NCI-H2081 treated with DMSO at 0.1 percent for 48 hours (cell line): ENCODE data around the gene FNDC1.
A peak's percentile ranks its signal among the peaks of the same experiment; 100 is the strongest.

ENCODE experiments used
- DNase-seq: peaks from one replicate; lab custom pipeline; 2025; lab: John Stamatoyannopoulos, UW

FNDC1 gene

DNA sequence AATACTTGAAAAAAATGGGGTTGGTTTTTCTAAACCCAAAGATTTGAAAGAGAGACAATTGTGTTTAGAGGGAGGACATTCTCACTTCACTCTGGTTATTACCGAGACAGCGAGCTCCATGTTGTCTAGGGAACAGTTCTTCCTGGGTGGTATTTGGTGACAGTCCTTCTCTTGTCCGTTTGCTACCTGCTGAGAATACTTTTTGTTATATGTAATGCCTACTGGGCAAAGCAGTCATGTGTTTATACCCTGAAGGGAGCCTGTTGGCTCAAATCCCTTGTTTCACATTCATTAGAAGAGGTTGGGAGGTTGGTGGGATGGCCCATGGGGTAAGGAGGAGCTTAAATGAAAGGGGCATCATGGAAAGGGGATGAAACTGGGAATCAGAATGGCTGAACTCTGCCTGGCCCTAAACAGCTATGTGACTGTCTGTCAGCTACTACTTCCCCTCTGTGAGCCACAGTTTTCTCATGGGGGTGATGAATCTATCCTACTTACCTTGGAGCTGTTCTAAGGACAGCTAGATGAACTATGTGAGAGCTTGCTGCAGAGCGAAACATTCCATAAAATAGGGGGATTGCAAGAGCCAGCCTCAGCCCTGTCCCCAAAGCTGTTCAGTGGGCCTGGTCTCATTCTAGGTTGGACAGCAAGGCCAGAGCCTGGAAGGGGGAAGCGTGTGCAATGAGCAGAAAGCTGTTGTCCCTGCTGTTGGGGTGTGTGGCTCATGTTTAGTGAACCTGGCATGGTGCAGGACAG, 43.5 kb downstream of the FNDC1 start:
- no peak for DNase-seq

DNA sequence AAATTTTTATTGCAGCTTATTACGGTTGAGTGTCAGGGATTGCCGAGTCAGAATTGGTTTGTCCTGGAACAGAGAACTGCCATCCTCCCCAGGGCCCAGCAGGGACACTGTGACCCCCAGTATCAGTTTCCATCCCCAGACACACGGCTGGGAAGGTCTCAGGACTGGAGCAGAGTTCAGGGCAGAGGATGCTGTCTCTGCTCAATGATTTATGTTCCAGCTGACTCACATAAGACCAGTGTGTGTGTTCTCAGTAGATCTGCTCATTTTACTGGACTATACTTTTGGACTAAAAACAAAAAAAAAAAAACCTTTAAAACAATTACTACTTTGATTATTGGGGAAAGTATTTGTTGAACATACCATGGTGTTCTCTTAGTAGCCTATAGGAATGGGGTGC, 44.2 kb downstream of the FNDC1 start:
- no peak for DNase-seq

DNA sequence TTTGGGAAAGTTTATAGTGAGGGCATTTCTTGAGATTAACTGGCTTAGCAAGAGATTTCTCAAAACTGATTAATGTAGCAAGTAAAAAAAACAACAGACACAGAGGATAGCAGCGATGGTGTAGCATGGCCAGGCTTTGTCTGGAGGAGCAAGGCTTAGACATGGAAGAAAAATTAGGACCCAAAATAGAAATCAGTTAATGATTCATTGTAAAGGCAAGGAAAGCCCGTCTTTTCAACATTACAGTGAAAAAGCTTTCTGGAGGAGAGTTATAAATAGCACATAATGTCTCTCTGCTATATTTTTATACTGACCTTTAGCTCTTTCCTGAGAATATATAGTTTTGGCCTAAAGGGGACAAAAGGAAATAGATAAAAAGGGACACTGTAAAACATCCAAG, 45.1 kb downstream of the FNDC1 start:
- no peak for DNase-seq

DNA sequence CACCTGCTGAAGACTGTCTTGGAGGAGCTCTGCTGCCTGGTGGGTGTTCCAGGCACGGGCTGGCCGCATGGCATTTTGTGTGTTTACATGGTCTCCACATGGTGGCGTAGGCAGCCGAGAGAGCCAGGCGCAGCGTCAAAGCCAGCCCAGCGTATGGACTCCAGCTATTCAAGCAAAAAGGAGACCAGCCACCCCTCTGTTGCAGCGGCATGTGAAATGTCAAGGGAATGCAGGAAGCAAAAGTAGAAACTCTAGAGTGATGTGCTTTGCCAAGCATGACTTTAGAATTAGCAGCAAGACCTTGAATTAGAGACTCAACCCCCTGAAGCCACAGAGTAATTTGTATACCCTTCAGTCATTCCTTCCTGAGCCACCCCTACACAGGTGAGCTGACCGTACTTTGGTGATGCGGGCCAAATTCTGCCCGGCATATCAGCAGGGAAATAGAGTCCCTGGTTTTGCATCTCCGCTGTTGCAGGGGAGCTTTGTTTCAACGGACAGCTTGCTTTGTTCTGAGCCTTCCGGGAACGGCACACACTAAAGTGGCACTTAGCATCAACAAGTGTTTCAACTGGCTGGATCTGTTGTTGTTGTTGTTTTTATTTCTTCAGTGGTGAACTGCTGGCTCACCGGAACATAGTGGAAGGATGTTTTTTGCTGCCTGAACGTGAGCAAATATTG, 48.5 kb downstream of the FNDC1 start:
- no peak for DNase-seq

DNA sequence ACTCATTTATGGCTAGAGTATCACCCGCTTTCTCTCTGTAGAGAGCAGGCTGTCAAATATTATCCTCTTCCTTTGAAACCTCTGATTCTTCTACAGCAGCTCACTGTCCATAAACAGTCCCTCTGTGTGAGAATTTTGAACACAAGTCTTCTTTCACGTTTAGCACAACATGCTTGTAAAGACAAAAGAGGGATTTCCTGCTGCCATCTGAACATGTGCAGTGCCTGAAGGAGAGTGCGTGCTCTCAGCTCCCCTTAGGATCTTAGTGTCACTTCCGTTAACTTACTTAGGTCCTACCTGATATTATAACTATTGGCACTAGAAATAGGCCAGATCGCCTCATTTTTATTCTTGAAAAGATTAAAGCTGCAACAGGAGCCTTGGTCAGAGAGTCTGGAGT, 50.9 kb downstream of the FNDC1 start:
- no peak for DNase-seq

DNA sequence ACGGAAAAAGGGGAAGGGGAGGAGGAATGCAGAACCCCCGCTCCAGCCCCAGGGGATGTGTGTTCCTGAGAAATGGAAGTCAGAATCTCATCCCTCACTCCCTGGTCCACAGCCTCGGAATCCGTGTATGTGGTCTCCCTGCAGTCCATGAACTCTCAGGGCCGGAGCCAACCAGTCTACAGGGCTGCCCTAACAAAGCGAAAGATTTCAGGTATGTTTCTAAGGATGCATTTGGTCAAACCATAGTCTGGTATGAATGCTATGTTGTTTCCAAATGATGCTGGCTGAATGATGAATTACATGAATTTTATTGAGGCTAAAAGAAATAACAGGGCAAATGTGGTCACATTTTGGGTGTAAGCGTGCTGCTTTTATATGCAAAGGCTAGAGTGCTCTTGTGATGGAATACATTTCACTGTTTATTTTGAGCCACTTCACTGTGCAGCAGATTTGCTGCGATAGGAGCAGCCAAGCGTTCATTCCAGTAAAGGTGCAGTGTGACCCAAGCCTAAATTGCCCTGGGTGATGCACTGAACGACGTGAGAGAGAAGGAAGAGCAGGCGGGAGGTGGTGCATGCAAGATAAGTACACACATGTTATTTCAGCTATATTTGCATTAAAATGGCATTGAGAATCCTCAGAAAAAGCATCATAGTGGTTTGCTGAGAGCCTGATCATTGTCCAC, 52.4 kb downstream of the FNDC1 start:
- DNase-seq = no peak

DNA sequence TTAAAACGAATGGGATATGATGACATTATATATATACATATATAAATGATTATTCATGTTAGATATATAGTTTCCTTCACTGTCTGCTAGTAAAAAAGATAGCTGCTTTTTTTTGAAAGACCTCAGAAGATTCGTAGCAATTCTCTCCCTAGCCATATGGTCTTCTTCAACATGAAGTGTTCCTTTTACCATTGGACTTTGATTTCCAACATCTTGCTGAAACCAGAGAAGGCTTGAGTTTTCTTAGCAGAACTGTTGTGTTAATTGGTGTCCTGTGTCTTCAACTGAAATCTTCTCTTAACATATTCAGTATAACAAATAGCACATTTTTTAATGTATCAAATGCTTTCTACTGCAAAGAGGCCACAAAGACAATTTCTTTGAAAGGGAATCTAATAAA, 55.3 kb downstream of the FNDC1 start:
- DNase-seq = no peak

DNA sequence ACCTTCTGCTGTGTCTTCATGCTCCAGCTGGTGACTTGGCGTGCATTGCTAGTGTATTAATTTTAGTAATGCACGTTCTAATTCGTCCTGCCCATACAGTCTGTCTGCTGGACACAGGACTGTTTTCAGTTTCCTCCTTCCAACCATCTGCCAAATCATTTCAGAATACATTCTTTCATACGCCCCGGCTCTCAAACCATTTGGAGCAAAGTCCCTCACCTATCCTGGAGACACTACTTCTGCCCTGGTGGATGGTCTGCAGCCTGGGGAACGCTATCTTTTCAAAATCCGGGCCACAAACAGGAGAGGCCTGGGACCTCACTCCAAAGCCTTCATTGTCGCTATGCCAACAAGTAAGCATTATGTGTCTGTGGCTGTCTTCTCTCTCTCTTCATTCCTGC, 60.5 kb downstream of the FNDC1 start:
- DNase-seq = no peak

DNA sequence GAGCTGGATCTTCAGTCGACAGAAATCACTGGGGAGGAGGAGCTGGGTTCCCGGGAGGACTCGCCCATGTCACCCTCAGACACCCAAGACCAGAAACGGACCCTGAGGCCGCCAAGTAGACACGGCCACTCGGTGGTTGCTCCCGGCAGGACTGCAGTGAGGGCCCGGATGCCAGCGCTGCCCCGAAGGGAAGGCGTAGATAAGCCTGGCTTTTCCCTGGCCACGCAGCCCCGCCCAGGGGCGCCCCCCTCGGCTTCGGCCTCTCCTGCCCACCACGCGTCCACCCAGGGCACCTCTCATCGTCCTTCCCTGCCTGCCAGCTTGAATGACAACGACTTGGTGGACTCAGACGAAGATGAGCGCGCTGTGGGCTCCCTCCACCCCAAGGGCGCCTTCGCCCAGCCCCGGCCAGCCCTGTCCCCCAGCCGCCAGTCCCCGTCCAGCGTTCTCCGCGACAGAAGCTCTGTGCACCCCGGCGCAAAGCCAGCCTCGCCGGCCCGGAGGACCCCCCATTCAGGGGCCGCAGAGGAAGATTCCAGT, 63.0 kb downstream of the FNDC1 start:
- DNase-seq = no peak

DNA sequence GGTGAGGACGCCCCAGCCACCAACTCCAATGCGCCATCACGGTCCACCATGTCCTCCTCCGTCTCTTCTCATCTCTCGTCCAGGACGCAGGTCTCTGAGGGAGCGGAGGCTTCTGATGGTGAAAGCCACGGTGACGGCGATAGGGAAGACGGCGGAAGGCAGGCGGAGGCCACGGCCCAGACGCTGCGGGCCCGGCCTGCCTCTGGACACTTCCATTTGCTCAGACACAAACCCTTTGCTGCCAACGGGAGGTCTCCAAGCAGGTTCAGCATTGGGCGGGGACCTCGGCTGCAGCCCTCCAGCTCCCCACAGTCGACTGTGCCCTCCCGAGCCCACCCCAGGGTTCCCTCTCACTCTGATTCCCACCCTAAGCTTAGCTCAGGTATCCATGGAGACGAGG, 63.6 kb downstream of the FNDC1 start:
- no peak for DNase-seq

DNA sequence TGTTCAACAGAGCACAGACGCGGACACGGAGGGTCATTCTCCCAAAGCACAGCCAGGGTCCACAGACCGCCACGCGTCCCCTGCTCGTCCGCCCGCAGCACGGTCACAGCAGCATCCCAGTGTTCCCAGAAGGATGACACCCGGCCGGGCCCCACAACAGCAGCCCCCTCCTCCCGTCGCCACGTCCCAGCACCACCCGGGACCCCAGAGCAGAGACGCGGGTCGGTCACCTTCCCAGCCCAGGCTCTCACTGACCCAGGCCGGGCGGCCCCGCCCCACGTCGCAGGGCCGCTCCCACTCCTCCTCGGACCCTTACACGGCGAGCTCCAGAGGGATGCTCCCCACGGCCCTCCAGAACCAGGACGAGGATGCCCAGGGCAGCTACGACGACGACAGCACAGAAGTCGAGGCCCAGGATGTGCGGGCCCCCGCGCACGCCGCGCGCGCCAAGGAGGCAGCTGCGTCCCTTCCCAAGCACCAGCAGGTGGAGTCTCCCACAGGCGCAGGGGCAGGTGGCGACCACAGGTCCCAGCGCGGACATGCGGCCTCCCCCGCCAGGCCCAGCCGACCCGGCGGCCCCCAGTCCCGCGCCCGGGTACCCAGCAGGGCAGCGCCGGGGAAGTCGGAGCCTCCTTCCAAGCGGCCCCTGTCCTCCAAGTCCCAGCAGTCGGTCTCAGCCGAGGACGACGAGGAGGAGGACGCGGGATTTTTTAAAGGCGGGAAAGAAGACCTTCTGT, 64.3 kb downstream of the FNDC1 start:
- DNase-seq = no peak

DNA sequence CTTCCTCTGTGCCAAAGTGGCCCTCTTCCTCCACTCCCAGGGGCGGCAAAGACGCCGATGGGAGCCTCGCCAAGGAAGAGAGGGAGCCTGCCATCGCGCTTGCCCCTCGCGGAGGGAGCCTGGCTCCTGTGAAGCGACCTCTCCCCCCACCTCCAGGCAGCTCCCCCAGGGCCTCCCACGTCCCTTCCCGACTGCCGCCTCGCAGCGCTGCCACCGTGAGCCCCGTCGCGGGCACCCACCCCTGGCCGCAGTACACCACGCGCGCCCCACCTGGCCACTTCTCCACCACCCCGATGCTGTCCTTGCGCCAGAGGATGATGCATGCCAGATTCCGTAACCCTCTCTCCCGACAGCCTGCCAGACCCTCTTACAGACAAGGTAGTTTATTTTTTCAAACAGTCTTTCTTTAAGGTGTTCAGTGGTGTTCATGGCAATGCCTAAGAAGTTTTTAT, 64.9 kb downstream of the FNDC1 start:
- no peak for DNase-seq

DNA sequence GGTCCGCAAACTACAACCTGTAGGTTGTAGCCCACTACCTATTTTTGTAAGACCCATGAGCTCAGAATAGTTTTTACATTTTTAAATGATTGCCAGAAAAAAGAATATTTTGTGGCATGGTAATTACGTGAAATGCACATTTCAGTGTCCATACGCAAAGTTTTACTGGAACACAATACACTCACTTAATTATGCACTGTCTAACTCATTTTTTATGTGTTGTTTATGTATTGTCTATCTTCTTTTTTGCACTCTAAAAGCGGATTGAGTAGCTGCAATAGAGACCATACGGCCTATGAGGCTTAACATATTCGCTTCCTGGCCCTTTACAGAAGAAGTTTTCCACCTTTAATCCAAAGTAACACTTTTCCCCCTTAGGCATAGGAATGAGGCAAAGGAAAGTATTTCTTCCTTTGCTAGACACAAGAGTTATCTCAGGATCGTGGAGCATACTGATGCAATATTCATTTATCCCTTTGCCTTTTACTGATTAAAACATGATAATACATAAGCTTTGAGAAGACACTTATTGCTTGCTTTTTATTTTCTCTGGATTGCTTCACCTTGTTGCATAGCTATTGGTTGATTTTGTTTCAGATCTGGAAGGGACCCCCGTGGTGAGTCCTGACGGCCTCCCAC, 69.8 kb downstream of the FNDC1 start:
- DNase-seq = no peak

DNA sequence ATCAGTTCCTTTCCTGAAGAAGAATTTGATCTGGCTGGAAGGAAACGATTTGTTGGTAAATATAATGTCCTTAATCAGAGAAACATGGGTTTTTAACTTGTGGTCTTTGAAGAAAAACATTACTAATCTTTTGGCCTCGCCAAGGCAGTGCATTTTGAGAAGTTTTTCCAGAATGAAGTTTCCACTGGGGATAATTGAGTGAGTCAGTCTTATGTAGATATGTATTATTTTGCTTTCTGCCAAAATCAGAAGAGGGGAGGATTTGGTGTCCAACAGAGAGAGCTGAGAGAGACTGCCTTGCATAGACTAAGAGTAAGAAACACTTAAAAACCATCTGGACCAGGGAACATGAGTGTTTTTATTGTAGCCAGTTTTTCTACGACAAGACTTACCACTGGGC, 79.9 kb downstream of the FNDC1 start:
- no peak for DNase-seq

DNA sequence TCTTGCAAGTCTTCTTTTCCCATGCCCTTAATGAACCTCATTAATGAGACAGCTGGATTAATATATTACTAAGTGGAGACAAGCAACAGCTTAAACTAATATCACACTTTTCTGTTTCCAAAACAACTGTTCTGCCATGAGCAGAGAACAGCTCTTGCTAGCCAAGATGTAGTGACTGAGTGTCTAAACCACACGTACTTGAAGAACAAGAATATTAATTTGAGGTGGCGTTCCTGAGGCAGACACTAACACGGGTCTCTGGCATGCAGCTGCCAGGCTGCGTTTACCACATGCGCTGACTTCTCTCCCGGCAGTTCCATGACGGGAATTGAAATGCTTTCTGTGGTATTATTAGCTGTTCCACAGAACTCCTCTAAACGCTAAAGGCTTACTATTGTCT, 80.6 kb downstream of the FNDC1 start:
- no peak for DNase-seq

DNA sequence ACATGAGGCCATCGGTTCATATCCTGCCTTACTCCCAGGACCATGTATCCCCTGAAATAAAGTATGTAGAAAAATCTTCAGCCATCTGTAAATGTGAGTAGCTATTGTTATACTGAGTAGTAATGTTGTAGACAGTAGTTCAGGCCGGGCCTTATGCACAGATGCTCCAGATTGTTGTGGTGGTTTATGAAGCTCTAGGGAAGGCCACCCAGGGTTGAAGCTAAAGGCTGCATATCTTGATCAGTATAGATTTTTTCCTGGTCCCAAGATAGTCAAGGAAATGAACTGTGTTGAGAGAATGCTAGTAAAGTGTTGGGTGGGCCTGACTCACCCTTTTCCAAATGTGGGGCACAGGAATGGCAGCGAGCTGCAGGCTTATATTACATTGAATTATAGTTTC, 81.4 kb downstream of the FNDC1 start:
- DNase-seq = no peak

DNA sequence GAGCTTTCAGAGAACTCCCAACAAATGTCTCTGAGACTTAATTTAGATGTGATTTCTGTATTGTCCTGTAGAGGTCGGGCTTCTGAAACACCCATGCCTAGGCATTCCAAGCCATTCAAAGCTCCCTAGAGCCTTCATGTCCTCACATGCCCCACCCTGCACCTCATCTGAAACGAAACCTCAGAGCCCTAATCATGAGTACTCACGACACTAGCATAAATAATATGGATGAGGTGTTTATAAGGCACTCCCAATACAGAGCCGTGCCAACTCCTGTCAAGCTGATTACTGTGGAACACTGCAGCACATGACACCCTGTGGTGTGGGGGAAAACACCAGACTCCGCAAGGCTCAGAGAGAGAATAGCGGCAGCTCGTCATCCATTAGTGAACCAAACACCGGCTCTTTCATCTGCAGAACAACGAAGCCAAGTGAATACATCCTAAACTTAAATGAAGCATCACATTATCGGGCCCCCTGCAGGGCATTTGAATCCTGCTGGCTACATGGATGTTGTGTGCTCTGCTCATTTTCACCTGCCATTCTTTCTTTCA, 83.8 kb downstream of the FNDC1 start:
- DNase-seq = peak; percentile 33

DNA sequence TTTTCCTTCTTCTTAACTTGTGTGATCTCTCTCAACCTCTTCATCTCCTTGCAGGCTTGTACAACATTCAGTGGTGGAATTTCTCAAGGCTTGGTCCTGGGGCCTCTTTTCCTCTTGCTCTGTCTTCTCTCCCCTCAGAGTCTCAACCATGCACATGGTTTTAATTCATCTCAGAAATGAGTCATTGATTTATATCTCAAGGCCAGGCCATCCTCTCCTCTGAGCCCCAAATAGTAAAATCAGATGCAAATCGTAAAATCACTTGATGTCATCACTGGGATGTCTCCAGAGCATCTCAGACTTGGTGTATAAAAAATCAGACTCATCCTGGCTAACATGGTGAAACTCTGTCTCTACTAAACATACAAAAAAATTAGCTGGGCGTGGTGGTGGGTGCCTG, 85.0 kb downstream of the FNDC1 start:
- DNase-seq = no peak

DNA sequence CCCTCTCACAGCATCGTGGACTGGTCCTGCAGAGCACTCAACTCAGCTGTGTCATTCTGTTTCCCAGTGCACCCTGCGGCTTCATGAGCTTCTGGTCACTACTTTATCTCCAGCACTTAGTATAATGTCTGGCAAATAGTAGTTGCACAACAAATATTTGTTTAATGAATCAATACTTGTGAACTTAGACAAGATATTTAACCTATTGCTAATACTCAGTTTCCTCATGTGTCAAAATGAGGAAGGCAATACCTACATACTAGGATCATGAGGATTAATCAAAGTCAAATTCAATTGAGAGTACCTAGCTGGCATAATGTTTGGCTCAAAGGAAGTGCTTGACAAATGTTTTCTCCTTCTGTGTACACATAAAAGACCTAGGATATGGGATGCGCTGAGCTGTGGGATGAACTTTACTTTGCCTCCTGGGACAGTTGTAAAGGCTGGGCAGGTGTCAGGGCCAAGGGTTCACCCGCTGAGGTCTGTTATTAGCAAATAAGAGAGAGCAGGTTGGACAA, 86.3 kb downstream of the FNDC1 start:
- DNase-seq = no peak

DNA sequence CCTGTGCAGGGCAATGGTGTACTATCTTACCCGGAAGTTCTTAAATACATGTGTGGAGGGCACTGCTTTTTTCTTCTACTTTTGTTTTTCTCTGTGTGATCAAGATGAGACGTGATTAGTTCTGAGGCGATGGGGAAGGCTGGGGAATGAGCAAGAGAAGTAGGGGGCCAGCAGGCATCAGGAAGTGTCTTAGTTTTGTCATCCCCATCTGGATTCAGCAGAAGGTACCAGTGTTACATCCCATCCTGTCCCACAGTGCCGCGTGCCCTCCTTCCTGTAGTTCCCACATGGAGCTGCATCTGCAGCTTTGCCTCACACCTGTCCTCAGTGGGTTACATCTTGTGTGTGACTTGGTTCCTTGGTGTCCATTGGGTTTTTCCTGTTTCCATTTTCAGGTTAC, 86.9 kb downstream of the FNDC1 start:
- no peak for DNase-seq

DNA sequence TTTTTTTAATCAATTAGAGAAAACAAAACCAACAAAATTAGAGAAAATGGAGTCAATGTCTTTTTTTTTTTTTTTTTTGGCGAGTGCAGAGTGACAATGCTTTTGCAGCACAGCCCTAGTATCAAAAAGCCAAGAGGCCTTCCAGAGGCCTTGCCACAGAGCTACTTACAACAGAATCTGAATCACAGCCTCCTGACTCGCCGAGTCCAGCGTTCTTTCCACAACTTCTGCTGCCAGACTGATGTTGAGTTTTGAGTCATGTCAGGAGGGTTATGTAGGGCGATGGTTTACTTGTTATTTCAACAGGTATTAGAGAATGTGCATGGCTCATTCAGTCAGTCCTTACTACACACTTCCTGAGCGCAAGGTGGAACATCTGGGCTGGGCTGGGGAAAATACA, 88.6 kb downstream of the FNDC1 start:
- no peak for DNase-seq
